Breast epithelium (tissue), 4 donors: Measurements from ENCODE around the gene FCRL6. TPM values are rescaled to one million over a fixed set of nuclear protein-coding genes. Genes with fewer than 3 reads are reported as not detected.

Experiments used
- DNase-seq, 2 donors: peaks; one replicate each; pipeline ENCODE4 v3.0.0-alpha.2; 2019; ENCODE audit warnings: low spot score in 2 of 2
- H3K27ac ChIP-seq, 2 donors: fragments of 200-600 bp; sonication (generic) in 1 of 2; one replicate each; pipeline ENCODE4 v1.5.1; 2016 to 2019; ENCODE audit warnings: mild to moderate bottlenecking in 1 of 2
- H3K27me3 ChIP-seq, 2 donors: fragments of 200-600 bp; sonication (generic) in 1 of 2; one replicate each; pipeline versions ENCODE4 v1.5.1 to v1.6.0; 2017 to 2019; ENCODE audit warnings: control low read depth in 1 of 2, mild to moderate bottlenecking in 1 of 2
- H3K36me3 ChIP-seq: fragments of 200-600 bp; one replicate; pipeline ENCODE4 v1.5.1; 2019
- H3K4me1 ChIP-seq, 2 donors: fragments of 200-600 bp; sonication (generic); one replicate each; pipeline ENCODE4 v1.5.1; 2016 to 2019; ENCODE audit warnings: control low read depth in 1 of 2
- H3K4me3 ChIP-seq, 3 donors: fragments of 200-600 bp; sonication (generic); 1 replicate in 2 of 3; 2 replicates in 1 of 3; pipeline ENCODE4 v1.5.1; 2016 to 2019; ENCODE audit warnings: mild to moderate bottlenecking in 3 of 3, moderate library complexity in 2 of 3
- H3K9me3 ChIP-seq, 2 donors: fragments of 200-600 bp; sonication (generic) in 1 of 2; one replicate each; pipeline ENCODE4 v1.5.1; 2016 to 2019; ENCODE audit warnings: control low read depth in 1 of 2
- CTCF ChIP-seq, 3 donors: fragments of 450-650 bp; IDR thresholded peaks; one replicate each; pipeline ENCODE4 v1.5.1; 2016 to 2017; ENCODE audit warnings: antibody characterized with exemption in 3 of 3, mild to moderate bottlenecking in 3 of 3, moderate library complexity in 3 of 3
- POLR2A ChIP-seq: fragments of 450-650 bp; IDR thresholded peaks from one replicate; pipeline ENCODE4 v1.6.1; 2016; ENCODE audit warnings: antibody characterized with exemption, mild to moderate bottlenecking, moderate library complexity
- POLR2AphosphoS5 ChIP-seq, 3 donors: sonication (generic); formaldehyde crosslinking; IDR thresholded peaks; one replicate each; pipeline ENCODE4 v1.6.1; 2017; ENCODE audit warnings: antibody characterized with exemption in 3 of 3
- intact Hi-C: fragments of 100-400 bp; cut with DNase I; formaldehyde crosslinking; loops from one replicate; pipeline ENCODE4 v1.15.1; 2023; ENCODE audit warnings: low total_unique reads
- total RNA-seq, 3 donors: library from RNA; depleted of rRNA; stranded (reverse); fragments of >200 nt; gene quantifications; one replicate each; pipeline ENCODE4 v1.1.0, GENCODE V29; 2016

Gene FCRL6
- total RNA-seq, 3 donors from 2014 or later: 0.80 to 2.8 (median 0.98) TPM

GRCh38 chr1:159765806-159766205 lies 36.4 kb upstream of the FCRL6 start:
- H3K4me1 ChIP-seq: no peaks in the 10 kb centered on the region
- no peak for TF ChIP-seq POLR2AphosphoS5 (IDR thresholded peaks at IDR 0.05)
- TF ChIP-seq POLR2A: no peak
- TF ChIP-seq CTCF (IDR thresholded peaks at IDR 0.05): no peak
- no peak overlapping the region for H3K4me3 ChIP-seq
- H3K27ac ChIP-seq: no peak overlapping the region
- DNase-seq: no peak
- H3K27me3 ChIP-seq: no peaks in the 10 kb centered on the region
- H3K36me3 ChIP-seq: no peaks in the 10 kb centered on the region
- intact Hi-C loops: no loop called here
- H3K9me3 ChIP-seq: no peaks in the 10 kb centered on the region

- TF ChIP-seq POLR2A (no peak), CTCF (IDR thresholded peaks at IDR 0.05) (no peak), POLR2AphosphoS5 (IDR thresholded peaks at IDR 0.05) (no peak)
- Histone ChIP-seq H3K9me3 (no peaks in the 10 kb centered on the region), H3K4me3 (no peak overlapping the region), H3K4me1 (no peaks in the 10 kb centered on the region), H3K27me3 (no peaks in the 10 kb centered on the region), H3K36me3 (no peaks in the 10 kb centered on the region), H3K27ac (no peak overlapping the region)
- no peak for DNase-seq
- intact Hi-C loops: no loop called here
Observed at GRCh38 chr1:159771127-159771895, 30.8 kb upstream of the FCRL6 start.

GRCh38 chr1:159774465-159774864 lies 27.7 kb upstream of the FCRL6 start:
- H3K27ac ChIP-seq: no peak overlapping the region
- no peak for TF ChIP-seq POLR2AphosphoS5 (IDR thresholded peaks at IDR 0.05)
- no peak for TF ChIP-seq CTCF (IDR thresholded peaks at IDR 0.05)
- TF ChIP-seq POLR2A: no peak
- H3K27me3 ChIP-seq: no peaks in the 10 kb centered on the region
- no peaks in the 10 kb centered on the region for H3K36me3 ChIP-seq
- no peaks in the 10 kb centered on the region for H3K9me3 ChIP-seq
- no peak for DNase-seq
- intact Hi-C loops: no loop called here
- H3K4me1 ChIP-seq: no peaks in the 10 kb centered on the region
- no peak overlapping the region for H3K4me3 ChIP-seq

GRCh38 chr1:159775716-159776115 lies 26.4 kb upstream of the FCRL6 start:
- no peaks in the 10 kb centered on the region for H3K27me3 ChIP-seq
- intact Hi-C loops: no loop called here
- H3K9me3 ChIP-seq: no peaks in the 10 kb centered on the region
- no peak for DNase-seq
- no peak overlapping the region for H3K4me3 ChIP-seq
- no peaks in the 10 kb centered on the region for H3K4me1 ChIP-seq
- H3K27ac ChIP-seq: no peak overlapping the region
- TF ChIP-seq POLR2A (no peak), POLR2AphosphoS5 (IDR thresholded peaks at IDR 0.05) (no peak), CTCF (IDR thresholded peaks at IDR 0.05) (no peak)
- no peaks in the 10 kb centered on the region for H3K36me3 ChIP-seq

- H3K27ac ChIP-seq: peak overlapping the region; percentile 85 to 86
- intact Hi-C loops: no loop called here
- TF ChIP-seq POLR2AphosphoS5 (IDR thresholded peaks at IDR 0.05) (no peak), CTCF (IDR thresholded peaks at IDR 0.05) (no peak), POLR2A (no peak)
- H3K9me3 ChIP-seq: no peaks in the 10 kb centered on the region
- no peak for DNase-seq
- no peaks in the 10 kb centered on the region for H3K36me3 ChIP-seq
- peaks cover 0 to 7% of the 10 kb centered on the region in 2 donors for H3K4me1 ChIP-seq
- no peaks in the 10 kb centered on the region for H3K27me3 ChIP-seq
- H3K4me3 ChIP-seq: peak overlapping the region in 2 of 3 donors; percentile 0 to 47
Observed at GRCh38 chr1:159778266-159778665, 23.9 kb upstream of the FCRL6 start.
